Right lobe of liver (tissue), 6 donors: ENCODE results near the gene CD209. TPM values are rescaled to one million over a fixed set of nuclear protein-coding genes. Genes with fewer than 3 reads are reported as not detected.

Experiments
- ATAC-seq, 4 donors: fragments of 200-7000 bp; cut with Tn5 transposase; one replicate each; pipeline ENCODE4 v1.9.1; 2020; ENCODE audit warnings: mild to moderate bottlenecking in 4 of 4, moderate library complexity in 4 of 4
- DNase-seq, 3 donors: peaks; one replicate each; pipeline ENCODE4 v3.0.0-alpha.2; 2020
- H3K27ac ChIP-seq, 3 donors: fragments of 200-600 bp; one replicate each; pipeline ENCODE4 v1.8.0; 2022
- H3K27me3 ChIP-seq, 2 donors: fragments of 200-600 bp; one replicate each; pipeline ENCODE4 v1.8.0; 2022
- H3K36me3 ChIP-seq, 4 donors: fragments of 200-600 bp; sonication (generic) in 1 of 4; one replicate each; pipeline versions ENCODE4 v1.5.1 to v1.8.0; 2017 to 2022; ENCODE audit warnings: control low read depth in 1 of 4
- H3K4me1 ChIP-seq, 4 donors: fragments of 200-600 bp; sonication (generic) in 1 of 4; one replicate each; pipeline versions ENCODE4 v1.5.1 to v1.8.0; 2017 to 2022; ENCODE audit warnings: control low read depth in 1 of 4
- H3K4me3 ChIP-seq, 3 donors: fragments of 200-600 bp; one replicate each; pipeline ENCODE4 v1.8.0; 2022
- H3K9me3 ChIP-seq, 4 donors: fragments of 200-600 bp; sonication (generic) in 1 of 4; one replicate each; pipeline versions ENCODE4 v1.5.1 to v1.8.0; 2017 to 2022; ENCODE audit warnings: control low read depth in 1 of 4
- POLR2A ChIP-seq: fragments of 450-650 bp; IDR thresholded peaks from one replicate; pipeline ENCODE4 v1.6.1; 2017; ENCODE audit warnings: antibody characterized with exemption, mild to moderate bottlenecking
- WGBS: methylation state at CpG from one replicate; pipeline ENCODE4 v1.1.6; 2018; ENCODE audit warnings: low coverage, low lambda C conversion rate; ENCODE audit not compliant: insufficient coverage; ENCODE audit errors: missing lambda C conversion rate; 5-methylcytosine and 5-hydroxymethylcytosine counted together
- intact Hi-C, 2 donors: fragments of 100-400 bp; cut with DNase I; formaldehyde crosslinking; loops; one replicate each; pipeline versions ENCODE4 v1.11.2 to v1.14.1; 2022
- total RNA-seq, 6 experiments: library from RNA; depleted of rRNA in 2 of 6; stranded (reverse); fragments of >200 nt in 2 of 6; fragmentation: NEBNext Ultra II Directional in 3 of 6; extraction: Animal tissue kit (Norgen Biotek cat#: 25700) in 3 of 6; gene quantifications; one replicate each; pipeline versions ENCODE4 v1.1.0 to v1.2.4, GENCODE V29; 2016 to 2023
- TF ChIP-seq, protein P1 (sequence below), 4 donors: fragments of 200-600 bp in 3 of 4; fragments of 450-650 bp in 1 of 4; IDR thresholded peaks; one replicate each; pipeline versions ENCODE4 v1.5.1 to v1.8.0; 2016 to 2022; ENCODE audit warnings: antibody characterized with exemption in 4 of 4, mild to moderate bottlenecking in 2 of 4
- donor health status: DM: no; HTN: yes; CAD: no.
- donor health status: DM: no; HTN: no; CAD: no.
- donor health status: DM: no; HTN: no; CAD: no.
- donor health status: DM: no; HTN: yes; CAD: no.
- donor health status: DM: no; HTN: yes; CAD: no.

Gene CD209
- total RNA-seq, 6 experiments from 2014 or later, result 0.42 to 6.7 (median 2.8) TPM

- Histone ChIP-seq H3K4me3 (peak overlapping the region in 2 of 3 donors; percentile 23 to 31), H3K27ac (peak overlapping the region in 1 of 3 donors; percentile 75), H3K4me1 (no peaks in the 10 kb centered on the region), H3K36me3 (no peaks in the 10 kb centered on the region), H3K9me3 (no peaks in the 10 kb centered on the region), H3K27me3 (no peaks in the 10 kb centered on the region)
- DNase-seq, result no peak
- ATAC-seq, result peak in 1 of 4 donors; percentile 2
- intact Hi-C loops, result no loop called here
- WGBS, result 60% methylated on average over 1 of the region's 5 CpGs
- TF ChIP-seq POLR2A, result no peak
- TF ChIP-seq, protein P1, sequence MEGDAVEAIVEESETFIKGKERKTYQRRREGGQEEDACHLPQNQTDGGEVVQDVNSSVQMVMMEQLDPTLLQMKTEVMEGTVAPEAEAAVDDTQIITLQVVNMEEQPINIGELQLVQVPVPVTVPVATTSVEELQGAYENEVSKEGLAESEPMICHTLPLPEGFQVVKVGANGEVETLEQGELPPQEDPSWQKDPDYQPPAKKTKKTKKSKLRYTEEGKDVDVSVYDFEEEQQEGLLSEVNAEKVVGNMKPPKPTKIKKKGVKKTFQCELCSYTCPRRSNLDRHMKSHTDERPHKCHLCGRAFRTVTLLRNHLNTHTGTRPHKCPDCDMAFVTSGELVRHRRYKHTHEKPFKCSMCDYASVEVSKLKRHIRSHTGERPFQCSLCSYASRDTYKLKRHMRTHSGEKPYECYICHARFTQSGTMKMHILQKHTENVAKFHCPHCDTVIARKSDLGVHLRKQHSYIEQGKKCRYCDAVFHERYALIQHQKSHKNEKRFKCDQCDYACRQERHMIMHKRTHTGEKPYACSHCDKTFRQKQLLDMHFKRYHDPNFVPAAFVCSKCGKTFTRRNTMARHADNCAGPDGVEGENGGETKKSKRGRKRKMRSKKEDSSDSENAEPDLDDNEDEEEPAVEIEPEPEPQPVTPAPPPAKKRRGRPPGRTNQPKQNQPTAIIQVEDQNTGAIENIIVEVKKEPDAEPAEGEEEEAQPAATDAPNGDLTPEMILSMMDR (IDR thresholded peaks at IDR 0.05), result no peak
Measured at GRCh38 chr19:7731615-7732014, 15.7 kb downstream of the CD209 start.

DNA sequence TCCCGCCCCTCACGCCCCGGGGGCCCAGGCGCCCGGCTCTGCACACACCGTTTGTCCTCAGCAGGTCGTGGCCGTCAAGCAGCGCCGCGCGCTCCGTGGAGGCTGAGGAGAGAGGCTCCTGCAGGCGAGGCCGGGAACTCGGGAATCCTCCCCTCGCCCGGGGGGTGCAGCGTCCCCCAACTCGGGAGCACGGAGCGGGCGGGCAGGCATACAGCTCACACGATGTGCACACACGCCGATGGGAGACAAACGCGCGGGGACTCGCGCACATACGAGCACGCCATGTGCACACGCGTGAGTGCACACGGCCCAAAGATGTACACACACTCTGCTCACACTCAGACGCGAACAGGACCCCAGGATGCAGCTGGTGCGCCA, 16.1 kb downstream of the CD209 start:
- no peak for DNase-seq
- intact Hi-C loops, result no loop called here
- 40% methylated on average over 1 of the region's 39 CpGs for WGBS

DNA sequence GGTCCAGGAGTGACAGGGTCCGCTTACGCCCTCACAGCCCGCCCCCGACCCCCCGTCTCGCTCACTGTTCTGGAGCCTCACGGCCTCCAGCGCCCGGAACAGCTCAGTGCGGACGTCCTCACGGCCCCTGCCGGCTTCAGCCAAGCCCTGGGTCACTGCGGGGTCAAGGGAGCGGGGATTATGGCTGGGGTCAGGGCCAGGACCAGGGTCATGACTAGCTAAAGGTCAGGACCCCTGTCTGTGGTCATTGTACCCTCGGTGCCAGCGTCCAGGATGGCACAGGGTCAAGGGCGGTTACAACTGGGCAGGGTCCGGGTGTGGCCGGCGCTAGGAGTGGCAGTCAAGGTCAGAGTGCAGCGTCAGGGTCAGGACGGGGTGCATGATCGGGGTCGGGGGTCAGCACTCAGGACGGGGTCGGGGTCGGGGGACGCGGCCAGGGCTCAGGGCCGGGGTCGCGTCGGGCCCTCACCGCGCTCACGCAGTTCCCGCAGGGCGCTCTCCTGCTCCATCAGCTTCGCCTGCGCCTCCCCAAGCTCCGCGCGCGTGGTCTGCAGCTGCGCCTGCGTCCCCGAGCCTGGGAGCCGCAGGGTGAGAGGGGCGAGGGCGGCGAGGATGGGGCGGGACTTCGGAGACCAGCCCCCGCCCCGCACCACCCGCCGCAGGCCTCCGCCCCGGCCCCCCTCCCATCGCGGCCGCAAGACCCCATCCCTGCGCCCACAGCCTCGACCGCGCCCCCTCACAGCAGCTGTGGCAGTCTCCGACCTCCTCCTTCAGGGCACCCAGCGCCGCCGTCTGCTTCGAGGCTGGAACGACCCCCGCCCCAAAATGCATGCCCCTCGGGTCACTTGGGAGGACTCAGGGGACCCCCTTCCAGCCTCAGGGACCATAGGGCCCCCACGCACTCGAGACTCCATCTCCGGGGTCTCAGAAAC, 16.8 kb downstream of the CD209 start:
- intact Hi-C loops, result no loop called here
- no peaks in the 10 kb centered on the region for H3K27me3 ChIP-seq
- DNase-seq (peak in 1 of 3 donors; percentile 56), ATAC-seq (peak in 2 of 4 donors; percentile 7)
- WGBS, result no CpG with 5 or more reads among the region's 78 CpGs
- no peaks in the 10 kb centered on the region for H3K9me3 ChIP-seq
- H3K4me1 ChIP-seq, result no peaks in the 10 kb centered on the region
- no peaks in the 10 kb centered on the region for H3K36me3 ChIP-seq
- H3K4me3 ChIP-seq, result peak overlapping the region; percentile 12 to 31 (median 23)
- H3K27ac ChIP-seq, result no peak overlapping the region
- TF ChIP-seq, protein P1 (IDR thresholded peaks at IDR 0.05), result no peak
- no peak for TF ChIP-seq POLR2A

More for the DNA sequence above, 16.1 kb downstream of the CD209 start:
- no peaks in the 10 kb centered on the region for H3K9me3 ChIP-seq
- H3K27me3 ChIP-seq, result no peaks in the 10 kb centered on the region
- no peaks in the 10 kb centered on the region for H3K36me3 ChIP-seq
- peak overlapping the region; percentile 12 to 31 (median 23) for H3K4me3 ChIP-seq
- TF ChIP-seq, protein P1 (IDR thresholded peaks at IDR 0.05), result no peak
- no peak for TF ChIP-seq POLR2A
- no peak overlapping the region for H3K27ac ChIP-seq
- H3K4me1 ChIP-seq, result no peaks in the 10 kb centered on the region
- ATAC-seq, result no peak

DNA sequence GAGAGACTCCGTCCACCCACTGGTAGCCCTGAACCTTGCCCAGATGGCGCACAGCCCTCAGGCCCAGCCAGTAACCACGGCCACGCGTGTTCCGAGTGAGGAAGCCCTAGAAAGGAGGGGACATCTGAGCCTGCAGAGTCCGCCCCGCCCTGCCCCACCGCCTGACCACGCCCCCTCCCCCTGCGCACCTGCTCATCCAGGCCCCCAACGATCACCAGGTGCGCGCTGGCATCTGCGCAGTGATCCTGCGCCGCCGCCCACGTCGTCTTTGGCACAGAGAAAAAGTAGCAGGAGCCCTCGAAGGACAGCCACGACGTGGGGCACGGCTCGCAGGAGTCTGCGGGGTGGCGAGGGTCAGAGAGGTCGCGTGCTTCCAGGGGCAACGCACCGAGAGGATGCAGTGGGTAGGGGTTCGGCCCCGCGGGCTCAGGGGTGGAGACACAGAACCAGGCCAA, 17.5 kb downstream of the CD209 start:
- DNase-seq, result peak in 1 of 3 donors; percentile 51
- Histone ChIP-seq H3K4me3 (peak overlapping the region in 2 of 3 donors; percentile 9 to 16), H3K27ac (no peak overlapping the region), H3K36me3 (no peaks in the 10 kb centered on the region), H3K9me3 (no peaks in the 10 kb centered on the region), H3K4me1 (no peaks in the 10 kb centered on the region), H3K27me3 (no peaks in the 10 kb centered on the region)
- no peak for TF ChIP-seq POLR2A
- TF ChIP-seq, protein P1 (IDR thresholded peaks at IDR 0.05), result no peak
- WGBS, result 11% methylated on average over 5 of the region's 34 CpGs
- intact Hi-C loops, result no loop called here
- ATAC-seq, result no peak
